ENCODE results near the gene RABEP1. TPM values are rescaled to one million over a fixed set of nuclear protein-coding genes. Genes with fewer than 3 reads are reported as not detected.

Gene RABEP1
- total RNA-seq, 1 experiment from 2014 or later: 21.8 TPM

- peak within 1 kb of the TSS; percentile 93 for H3K27ac Mint-ChIP-seq (ENCODE audit: unreplicated experiment)
- H3K9me3 Mint-ChIP-seq (ENCODE audit: unreplicated experiment): no peaks in the 10 kb centered on the region
- peaks cover 21% of the 10 kb centered on the region for H3K36me3 Mint-ChIP-seq (ENCODE audit: insufficient read depth, unreplicated experiment)
- H3K4me1 Mint-ChIP-seq (ENCODE audit: low read depth, unreplicated experiment): no peaks in the 10 kb centered on the region
- no peaks in the 10 kb centered on the region for H3K4me1 ChIP-seq
- CTCF ChIA-PET: interaction anchor here (1.2 kb wide), 1 partner anchor 20 kb away, joined by 10 read pairs; the partner anchor contains the start of gene C1QBP
- intact Hi-C loops (cut with micrococcal nuclease; ENCODE audit: unreplicated experiment): no loop called here
- H3K9me3 ChIP-seq: no peaks in the 10 kb centered on the region
- BruUV-seq (replicated peaks): no TSS peak
- H3K27me3 ChIP-seq (replicated peaks; ENCODE audit: control insufficient read depth, insufficient read depth, low read length): no peaks in the 10 kb centered on the region
- peak within 1 kb of the TSS; percentile 77 for H3K4me3 ChIP-seq (ENCODE audit: low read depth, low read length)
- DNase-seq: peak; percentile 93 to 94
- POLR2A ChIA-PET: interaction anchor here (0.5 to 1.7 kb wide), 9 partner anchors 9 to 308 kb away, joined by 3 to 5 read pairs (median 4); partner anchors contain the start of genes C1QBP, DHX33 and MIS12
- no peaks in the 10 kb centered on the region for H3K27me3 Mint-ChIP-seq (ENCODE audit: insufficient read depth, unreplicated experiment)
- H3K4me3 Mint-ChIP-seq (ENCODE audit: unreplicated experiment): peak within 1 kb of the TSS; percentile 94
- no peaks in the 10 kb centered on the region for H3K36me3 ChIP-seq (ENCODE audit: control insufficient read depth, insufficient read depth, low read length)
- TF ChIP-seq, protein P1, sequence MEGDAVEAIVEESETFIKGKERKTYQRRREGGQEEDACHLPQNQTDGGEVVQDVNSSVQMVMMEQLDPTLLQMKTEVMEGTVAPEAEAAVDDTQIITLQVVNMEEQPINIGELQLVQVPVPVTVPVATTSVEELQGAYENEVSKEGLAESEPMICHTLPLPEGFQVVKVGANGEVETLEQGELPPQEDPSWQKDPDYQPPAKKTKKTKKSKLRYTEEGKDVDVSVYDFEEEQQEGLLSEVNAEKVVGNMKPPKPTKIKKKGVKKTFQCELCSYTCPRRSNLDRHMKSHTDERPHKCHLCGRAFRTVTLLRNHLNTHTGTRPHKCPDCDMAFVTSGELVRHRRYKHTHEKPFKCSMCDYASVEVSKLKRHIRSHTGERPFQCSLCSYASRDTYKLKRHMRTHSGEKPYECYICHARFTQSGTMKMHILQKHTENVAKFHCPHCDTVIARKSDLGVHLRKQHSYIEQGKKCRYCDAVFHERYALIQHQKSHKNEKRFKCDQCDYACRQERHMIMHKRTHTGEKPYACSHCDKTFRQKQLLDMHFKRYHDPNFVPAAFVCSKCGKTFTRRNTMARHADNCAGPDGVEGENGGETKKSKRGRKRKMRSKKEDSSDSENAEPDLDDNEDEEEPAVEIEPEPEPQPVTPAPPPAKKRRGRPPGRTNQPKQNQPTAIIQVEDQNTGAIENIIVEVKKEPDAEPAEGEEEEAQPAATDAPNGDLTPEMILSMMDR (IDR thresholded peaks at IDR 0.05; ENCODE audit: insufficient read depth in 1 of 2, low read depth in 1 of 2, low read length in 1 of 2, severe bottlenecking in 1 of 2, unreplicated experiment in 1 of 2): no peak
Observed at GRCh38 chr17:5419356-5419958, 137.4 kb downstream of the RABEP1 start, which contains the start of gene NUP88. NUP88 (minus strand) TSS chr17:5419662; CDS start chr17:5419650, 12 bp downstream.

GRCh38 chr17:5419959-5420653, 138.0 kb downstream of the RABEP1 start, which contains the start of gene RPAIN:
RPAIN (plus strand) TSS chr17:5420182; CDS start chr17:5420211, 29 bp downstream.
- no peaks in the 10 kb centered on the region for H3K9me3 Mint-ChIP-seq (ENCODE audit: unreplicated experiment)
- H3K4me3 Mint-ChIP-seq (ENCODE audit: unreplicated experiment): peak within 1 kb of the TSS; percentile 94
- POLR2A ChIA-PET: interaction anchor here (1.0 to 1.7 kb wide), 7 partner anchors 9 to 309 kb away, joined by 3 to 5 read pairs (median 4); partner anchors contain the start of genes C1QBP, DHX33 and MIS12
- CTCF ChIA-PET: interaction anchor here (1.2 kb wide), 1 partner anchor 19 kb away, joined by 10 read pairs; the partner anchor contains the start of gene C1QBP
- intact Hi-C loops (cut with micrococcal nuclease; ENCODE audit: unreplicated experiment): loop anchor here (1.0 kb wide), 1 partner anchor 19 kb away; the partner anchor contains the start of gene C1QBP
- H3K4me1 Mint-ChIP-seq (ENCODE audit: low read depth, unreplicated experiment): no peaks in the 10 kb centered on the region
- Histone ChIP-seq H3K4me3 (ENCODE audit: low read depth, low read length) (peak within 1 kb of the TSS; percentile 77), H3K4me1 (no peaks in the 10 kb centered on the region), H3K36me3 (ENCODE audit: control insufficient read depth, insufficient read depth, low read length) (no peaks in the 10 kb centered on the region), H3K27me3 (replicated peaks; ENCODE audit: control insufficient read depth, insufficient read depth, low read length) (no peaks in the 10 kb centered on the region), H3K9me3 (no peaks in the 10 kb centered on the region)
- H3K36me3 Mint-ChIP-seq (ENCODE audit: insufficient read depth, unreplicated experiment): peaks cover 24% of the 10 kb centered on the region
- H3K27ac Mint-ChIP-seq (ENCODE audit: unreplicated experiment): peak within 1 kb of the TSS; percentile 93
- BruUV-seq (replicated peaks): no TSS peak
- H3K27me3 Mint-ChIP-seq (ENCODE audit: insufficient read depth, unreplicated experiment): no peaks in the 10 kb centered on the region
- TF ChIP-seq, protein P1 (IDR thresholded peaks at IDR 0.05; ENCODE audit: insufficient read depth in 1 of 2, low read depth in 1 of 2, low read length in 1 of 2, severe bottlenecking in 1 of 2, unreplicated experiment in 1 of 2): no peak
- peak; percentile 76 for DNase-seq

DNA sequence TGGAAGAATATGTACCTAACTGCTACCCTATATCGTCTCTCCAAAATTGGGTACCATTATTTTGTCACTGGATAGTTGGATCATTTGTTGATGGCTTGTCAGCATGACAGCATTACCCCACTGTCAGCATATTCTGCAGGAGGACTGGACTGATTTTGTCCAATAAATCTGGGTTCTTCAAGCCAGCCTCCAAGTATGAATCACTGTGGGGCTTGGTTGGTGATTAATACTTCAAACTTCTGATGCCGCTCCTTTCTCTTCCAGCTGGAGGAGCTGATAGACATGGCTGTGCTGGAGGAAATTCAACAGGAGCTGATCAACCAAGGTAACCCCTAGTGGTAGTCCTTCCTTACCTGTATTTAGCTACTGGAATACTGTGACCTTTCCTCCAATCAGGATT, 140.4 kb downstream of the RABEP1 start:
- H3K4me3 ChIP-seq (ENCODE audit: low read depth, low read length): no peak overlapping the region
- intact Hi-C loops (cut with micrococcal nuclease; ENCODE audit: unreplicated experiment): no loop called here
- H3K4me3 Mint-ChIP-seq (ENCODE audit: unreplicated experiment): no peak overlapping the region
- H3K9me3 ChIP-seq: no peaks in the 10 kb centered on the region
- no peaks in the 10 kb centered on the region for H3K9me3 Mint-ChIP-seq (ENCODE audit: unreplicated experiment)
- no peaks in the 10 kb centered on the region for H3K4me1 ChIP-seq
- no peaks in the 10 kb centered on the region for H3K27me3 ChIP-seq (replicated peaks; ENCODE audit: control insufficient read depth, insufficient read depth, low read length)
- peaks cover 3% of the 10 kb centered on the region; the same call in 1 of the 2 replicates for H3K36me3 ChIP-seq (ENCODE audit: control insufficient read depth, insufficient read depth, low read length)
- H3K4me1 Mint-ChIP-seq (ENCODE audit: low read depth, unreplicated experiment): no peaks in the 10 kb centered on the region
- BruUV-seq (replicated peaks): no TSS peak
- CTCF ChIA-PET: no interaction called here
- peaks cover 35% of the 10 kb centered on the region for H3K36me3 Mint-ChIP-seq (ENCODE audit: insufficient read depth, unreplicated experiment)
- TF ChIP-seq, protein P1 (IDR thresholded peaks at IDR 0.05; ENCODE audit: insufficient read depth in 1 of 2, low read depth in 1 of 2, low read length in 1 of 2, severe bottlenecking in 1 of 2, unreplicated experiment in 1 of 2): no peak
- DNase-seq: no peak
- POLR2A ChIA-PET: no interaction called here
- H3K27me3 Mint-ChIP-seq (ENCODE audit: insufficient read depth, unreplicated experiment): no peaks in the 10 kb centered on the region
- H3K27ac Mint-ChIP-seq (ENCODE audit: unreplicated experiment): no peak overlapping the region
